ENCODE results near the gene CCDC3.

Gene CCDC3

DNA sequence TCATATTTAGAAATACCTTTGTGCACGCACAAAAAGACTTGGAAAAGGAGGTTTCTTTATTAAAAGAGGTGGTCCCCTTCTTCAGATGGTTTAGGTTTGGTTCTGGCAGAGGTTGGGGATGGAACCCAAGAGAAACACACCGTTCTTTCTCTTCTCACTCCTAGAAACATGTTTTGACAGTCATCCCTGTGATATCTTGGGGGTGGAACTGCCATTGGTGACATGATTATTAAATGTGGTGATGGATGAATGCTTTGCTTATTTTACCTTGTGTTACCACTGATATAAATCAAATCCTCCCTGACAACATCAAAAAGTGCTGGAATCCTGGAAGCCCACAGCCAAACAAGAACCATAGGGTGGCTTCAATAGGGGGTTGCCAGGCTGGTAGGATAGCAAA, 146.5 kb downstream of the CCDC3 start:
- TF ChIP-seq POLR2A (IDR thresholded peaks at IDR 0.05; ENCODE audit: extremely low read depth, insufficient read length) (no peak), MYC (IDR thresholded peaks at IDR 0.05; ENCODE audit: low read depth, low read length) (no peak)
- TF ChIP-seq, protein P1, sequence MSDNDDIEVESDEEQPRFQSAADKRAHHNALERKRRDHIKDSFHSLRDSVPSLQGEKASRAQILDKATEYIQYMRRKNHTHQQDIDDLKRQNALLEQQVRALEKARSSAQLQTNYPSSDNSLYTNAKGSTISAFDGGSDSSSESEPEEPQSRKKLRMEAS (IDR thresholded peaks at IDR 0.05; ENCODE audit: low read depth, low read length), result no peak
- TF ChIP-seq, protein P2, sequence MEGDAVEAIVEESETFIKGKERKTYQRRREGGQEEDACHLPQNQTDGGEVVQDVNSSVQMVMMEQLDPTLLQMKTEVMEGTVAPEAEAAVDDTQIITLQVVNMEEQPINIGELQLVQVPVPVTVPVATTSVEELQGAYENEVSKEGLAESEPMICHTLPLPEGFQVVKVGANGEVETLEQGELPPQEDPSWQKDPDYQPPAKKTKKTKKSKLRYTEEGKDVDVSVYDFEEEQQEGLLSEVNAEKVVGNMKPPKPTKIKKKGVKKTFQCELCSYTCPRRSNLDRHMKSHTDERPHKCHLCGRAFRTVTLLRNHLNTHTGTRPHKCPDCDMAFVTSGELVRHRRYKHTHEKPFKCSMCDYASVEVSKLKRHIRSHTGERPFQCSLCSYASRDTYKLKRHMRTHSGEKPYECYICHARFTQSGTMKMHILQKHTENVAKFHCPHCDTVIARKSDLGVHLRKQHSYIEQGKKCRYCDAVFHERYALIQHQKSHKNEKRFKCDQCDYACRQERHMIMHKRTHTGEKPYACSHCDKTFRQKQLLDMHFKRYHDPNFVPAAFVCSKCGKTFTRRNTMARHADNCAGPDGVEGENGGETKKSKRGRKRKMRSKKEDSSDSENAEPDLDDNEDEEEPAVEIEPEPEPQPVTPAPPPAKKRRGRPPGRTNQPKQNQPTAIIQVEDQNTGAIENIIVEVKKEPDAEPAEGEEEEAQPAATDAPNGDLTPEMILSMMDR (IDR thresholded peaks at IDR 0.05; ENCODE audit: low read depth, low read length), result no peak
- no peak overlapping the region for H3K4me3 ChIP-seq (ENCODE audit: low read depth, low read length)
- no peak for DNase-seq (ENCODE audit: low read depth)

DNA sequence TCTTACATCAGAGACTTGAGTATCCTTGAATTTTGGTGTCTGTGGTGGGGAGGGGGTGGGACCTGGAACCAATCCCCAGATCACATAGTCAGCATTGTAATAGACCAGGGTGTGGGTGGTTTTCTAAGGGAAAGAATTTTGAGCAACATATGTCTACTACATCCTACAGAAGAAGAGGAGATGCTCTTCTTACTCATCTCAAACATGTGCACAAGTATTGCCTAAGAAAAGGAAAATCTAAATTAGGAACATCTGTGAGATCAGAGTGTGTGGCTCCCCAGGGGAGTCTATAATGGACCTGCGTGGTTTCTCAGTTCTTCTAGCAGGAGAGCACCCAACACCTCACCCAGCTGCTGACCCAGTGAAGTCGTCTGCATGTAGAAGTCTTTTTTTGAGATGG, 148.8 kb downstream of the CCDC3 start:
- TF ChIP-seq POLR2A (IDR thresholded peaks at IDR 0.05; ENCODE audit: extremely low read depth, insufficient read length), result no peak
- TF ChIP-seq, protein P1 (IDR thresholded peaks at IDR 0.05; ENCODE audit: low read depth, low read length), result no peak
- H3K4me3 ChIP-seq (ENCODE audit: low read depth, low read length), result no peak overlapping the region
- DNase-seq (ENCODE audit: low read depth), result no peak

DNA sequence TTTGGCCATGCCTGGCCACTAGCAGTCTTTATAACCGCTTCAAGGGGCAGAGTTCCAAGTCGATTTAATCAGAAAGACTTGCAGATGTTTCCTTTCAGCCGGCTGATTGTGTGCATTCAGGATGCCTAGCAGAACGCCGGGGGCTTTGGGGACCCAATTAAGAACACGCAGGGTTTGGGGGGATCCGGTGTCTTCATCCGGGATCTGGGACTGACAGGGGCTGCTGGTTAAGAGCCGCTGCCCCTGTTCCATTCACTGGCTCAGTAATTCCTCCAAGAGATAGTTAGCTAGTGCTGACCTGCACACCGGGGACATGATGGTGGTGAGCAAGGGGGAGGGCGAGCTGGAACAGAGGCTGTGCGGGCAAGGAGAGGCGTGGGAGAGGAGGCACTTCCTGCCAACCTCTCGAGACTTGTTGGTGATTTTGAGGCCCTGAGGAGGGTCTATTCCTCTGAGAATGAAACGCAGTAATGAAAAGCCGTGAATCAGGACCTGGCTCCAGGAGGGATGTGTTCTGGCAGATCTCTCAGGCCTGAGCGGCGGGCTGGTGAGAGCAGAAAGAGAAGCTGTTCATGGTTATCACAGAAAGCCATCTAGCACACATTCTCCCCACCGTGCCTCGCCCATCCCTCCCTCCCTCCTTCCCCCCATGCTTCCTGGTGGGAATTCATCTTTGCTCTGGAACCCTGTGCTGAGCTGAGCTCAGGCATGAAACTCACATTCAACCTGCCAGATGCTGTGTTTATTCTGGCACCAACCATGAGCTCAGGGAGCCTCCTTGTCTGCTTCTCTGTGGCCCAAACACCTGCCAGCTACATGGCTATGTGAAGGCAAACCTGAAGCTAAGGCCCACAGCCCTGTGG, 152.0 kb downstream of the CCDC3 start:
- no peak overlapping the region for H3K4me3 ChIP-seq (ENCODE audit: low read depth, low read length)
- peak; percentile 58 for DNase-seq (ENCODE audit: low read depth)
- TF ChIP-seq, protein P2 (IDR thresholded peaks at IDR 0.05; ENCODE audit: low read depth, low read length), result no peak
- TF ChIP-seq POLR2A (IDR thresholded peaks at IDR 0.05; ENCODE audit: extremely low read depth, insufficient read length), result no peak
- TF ChIP-seq, protein P1 (IDR thresholded peaks at IDR 0.05; ENCODE audit: low read depth, low read length), result no peak
- TF ChIP-seq MYC (IDR thresholded peaks at IDR 0.05; ENCODE audit: low read depth, low read length), result no peak

DNA sequence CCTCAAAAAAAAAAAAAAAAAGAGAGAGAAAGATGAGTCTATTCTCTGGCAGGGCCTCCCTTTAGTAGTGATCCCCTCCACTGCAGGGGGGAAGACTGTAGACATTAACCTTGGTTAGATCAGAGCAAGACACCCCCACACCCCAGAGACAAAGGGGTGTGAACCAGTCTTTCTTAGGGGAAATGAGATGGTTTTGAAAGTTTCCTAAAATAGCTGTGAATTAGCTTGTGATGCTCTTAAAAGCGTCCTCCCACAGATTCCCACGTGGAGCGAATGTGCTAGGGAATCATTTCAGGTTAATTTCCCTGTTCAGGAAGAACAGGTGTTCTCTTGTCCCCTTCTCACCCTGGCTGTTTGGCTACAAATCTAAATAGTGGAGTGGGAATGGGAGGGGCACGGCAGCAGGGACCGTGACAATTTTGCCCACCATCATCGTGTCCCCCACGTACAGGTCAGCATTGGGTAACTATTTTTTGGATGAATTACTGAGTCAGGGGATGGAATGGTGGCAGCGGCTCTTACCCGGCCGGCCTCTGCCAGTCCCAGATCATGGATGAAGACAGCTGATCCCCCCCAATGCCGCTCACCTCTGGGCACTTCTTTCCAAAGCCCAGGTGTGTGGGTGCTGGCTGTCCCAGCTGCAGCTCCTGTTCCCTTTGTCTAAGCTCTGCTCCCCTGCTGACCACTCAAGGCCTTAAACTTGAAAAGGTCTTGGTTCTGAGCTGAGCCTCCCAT, 152.9 kb downstream of the CCDC3 start:
- no peak overlapping the region for H3K4me3 ChIP-seq (ENCODE audit: low read depth, low read length)
- DNase-seq (ENCODE audit: low read depth), result no peak
- TF ChIP-seq, protein P2 (IDR thresholded peaks at IDR 0.05; ENCODE audit: low read depth, low read length), result no peak
- TF ChIP-seq, protein P1 (IDR thresholded peaks at IDR 0.05; ENCODE audit: low read depth, low read length), result no peak
- TF ChIP-seq POLR2A (IDR thresholded peaks at IDR 0.05; ENCODE audit: extremely low read depth, insufficient read length) (no peak), MYC (IDR thresholded peaks at IDR 0.05; ENCODE audit: low read depth, low read length) (no peak)

DNA sequence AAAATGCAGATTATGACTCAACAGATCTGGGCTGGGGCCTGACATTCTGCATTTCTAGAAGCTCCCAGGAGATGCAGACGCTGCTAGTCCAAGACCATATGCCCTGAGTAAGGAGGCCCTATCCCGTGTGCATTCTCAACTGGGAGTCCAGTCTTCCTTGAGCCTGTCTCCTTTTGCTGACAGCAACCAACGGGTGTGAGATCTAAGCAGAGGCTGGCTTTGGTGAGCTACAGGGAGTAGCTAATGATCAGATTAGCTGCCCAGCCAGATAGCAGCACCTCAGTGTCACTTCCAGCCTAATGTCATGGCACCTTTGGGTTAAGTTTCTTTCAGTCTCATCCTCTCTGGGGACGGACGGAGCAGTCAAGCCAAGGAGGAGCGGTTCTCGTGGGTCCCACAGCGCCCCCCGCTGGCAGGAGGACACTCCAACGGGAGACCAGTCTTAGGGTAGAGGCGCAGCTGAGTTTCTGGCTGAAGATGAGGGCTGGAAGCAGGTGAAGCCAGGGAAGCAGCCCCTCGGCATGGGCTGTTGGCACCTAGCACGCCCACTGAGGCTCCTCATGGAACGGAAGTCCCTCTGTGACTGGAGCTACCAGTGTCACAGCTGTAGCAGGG, 154.0 kb downstream of the CCDC3 start:
- no peak overlapping the region for H3K4me3 ChIP-seq (ENCODE audit: low read depth, low read length)
- peak; percentile 35 for DNase-seq (ENCODE audit: low read depth)
- no peak for TF ChIP-seq POLR2A (IDR thresholded peaks at IDR 0.05; ENCODE audit: extremely low read depth, insufficient read length)
- TF ChIP-seq, protein P2 (IDR thresholded peaks at IDR 0.05; ENCODE audit: low read depth, low read length), result peak; percentile 26

DNA sequence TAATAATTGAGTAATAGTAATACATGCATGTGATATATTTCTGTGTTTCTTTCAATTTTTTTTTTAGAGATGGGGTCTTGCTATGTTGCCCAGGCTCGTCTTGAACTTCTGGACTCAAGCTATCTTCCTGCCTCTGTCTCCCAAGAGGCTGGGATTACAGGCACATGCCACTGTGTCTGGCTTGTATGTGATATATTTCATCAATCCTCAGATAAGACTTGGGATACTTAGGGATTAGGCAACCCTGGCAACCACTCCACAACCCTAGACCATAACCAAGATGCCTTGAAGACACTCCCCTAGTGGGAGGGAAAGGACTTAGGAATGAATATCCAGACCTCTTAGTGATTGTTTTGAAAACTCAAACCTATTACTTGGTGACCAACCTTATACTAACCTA, 154.8 kb downstream of the CCDC3 start:
- no peak overlapping the region for H3K4me3 ChIP-seq (ENCODE audit: low read depth, low read length)
- TF ChIP-seq, protein P2 (IDR thresholded peaks at IDR 0.05; ENCODE audit: low read depth, low read length), result no peak
- TF ChIP-seq, protein P1 (IDR thresholded peaks at IDR 0.05; ENCODE audit: low read depth, low read length), result no peak
- no peak for DNase-seq (ENCODE audit: low read depth)

Measured in NB4 (cell line).